GM19455 (cell line): ENCODE measurements around the gene OSCAR.

ENCODE experiments used
- ATAC-seq: cut with Tn5 transposase; IDR thresholded peaks from one replicate; pipeline ENCODE4 v1.9.1; 2021; ENCODE audit not compliant: unreplicated experiment

Gene OSCAR

DNA sequence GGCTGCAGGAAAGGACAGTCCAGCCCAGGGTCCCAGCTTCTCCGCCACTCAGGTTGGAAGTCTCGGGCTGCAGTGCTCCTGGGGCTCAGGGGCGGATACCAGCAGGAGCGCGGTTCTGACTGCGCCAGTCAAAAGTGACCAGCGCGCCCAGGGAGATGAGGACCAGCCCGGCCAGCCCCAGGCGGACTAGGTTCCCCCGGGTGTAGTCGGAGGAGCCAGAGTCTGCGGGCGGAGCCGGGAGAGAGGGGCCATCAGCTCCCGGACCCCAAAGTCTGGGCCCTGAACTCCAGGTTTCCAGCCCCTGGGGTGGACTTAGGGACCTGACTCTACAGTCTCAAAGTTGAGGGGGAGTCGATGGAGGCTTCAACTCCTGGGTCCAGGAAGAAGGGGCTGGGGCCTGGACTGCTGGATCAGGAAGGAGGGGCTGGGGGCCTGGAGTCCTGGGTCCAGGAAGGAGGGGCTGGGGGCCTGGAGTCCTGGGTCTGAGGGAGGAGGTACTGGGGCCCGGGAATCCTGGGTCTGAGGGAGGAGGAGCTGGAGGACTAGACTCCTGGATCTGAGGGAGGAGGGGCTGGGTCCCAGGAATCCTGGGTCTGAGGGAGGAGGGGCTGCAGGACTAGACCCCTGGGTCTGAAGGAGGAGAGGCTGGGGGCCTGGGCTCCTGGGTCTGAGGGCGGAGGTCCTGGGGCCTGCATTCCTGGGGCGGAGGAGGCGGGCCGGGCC is 5.3 kb downstream of the OSCAR start:
- no peak for ATAC-seq

DNA sequence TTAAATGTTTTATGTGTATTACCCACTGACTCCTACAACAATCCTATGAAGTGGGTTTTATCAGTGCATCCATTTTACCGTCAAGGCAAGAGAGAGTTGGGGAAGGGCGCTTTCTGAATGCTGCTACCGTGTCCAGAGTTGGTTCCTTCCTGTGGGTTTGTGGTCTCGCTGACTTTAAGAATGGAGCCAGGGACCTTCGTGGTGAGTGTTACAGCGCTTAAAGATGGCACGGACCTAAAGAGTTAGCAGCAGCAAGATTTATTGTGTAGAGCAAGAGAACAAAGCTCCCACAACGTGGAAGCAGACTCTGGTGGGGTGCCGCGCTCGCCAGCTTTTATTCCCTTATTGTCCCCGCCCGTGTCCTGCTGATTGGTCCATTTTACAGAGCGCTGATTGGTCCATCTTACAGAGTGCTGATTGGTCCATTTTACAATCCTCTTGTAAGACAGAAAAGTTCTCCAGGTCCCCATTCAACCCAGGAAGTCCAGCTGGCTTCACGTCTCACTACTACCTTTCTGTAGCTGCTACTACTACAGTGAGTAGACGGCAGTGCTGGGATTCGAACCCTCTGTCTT is 6.1 kb downstream of the OSCAR start:
- ATAC-seq: no peak

GRCh38 chr19:54084410-54084809 is 16.2 kb downstream of the OSCAR start:
- ATAC-seq: no peak

DNA sequence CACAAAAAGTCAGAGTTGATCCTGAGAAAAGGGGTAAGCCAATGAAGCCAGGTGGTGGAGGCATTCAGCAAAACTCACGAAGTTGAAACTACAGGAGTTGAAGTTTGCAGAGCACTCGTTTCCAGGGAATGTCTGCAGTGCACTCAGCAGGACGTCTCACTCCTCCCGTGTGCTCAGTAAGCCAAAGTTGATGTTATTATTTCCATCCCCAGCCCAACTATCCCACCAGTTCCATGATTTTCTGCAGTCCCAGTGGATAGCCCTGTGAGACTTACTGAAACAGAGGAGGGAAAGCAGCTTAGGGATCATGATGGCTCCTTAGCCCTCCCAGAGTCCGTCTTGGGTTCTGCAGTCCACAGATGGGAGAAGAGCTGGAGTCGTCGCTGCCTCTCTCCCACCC is 19.6 kb downstream of the OSCAR start, which contains the start of gene TARM1:
Gene TARM1, minus strand, starts transcription at position 334 of the 400 bp plus-strand sequence. Its CDS starts 25 bp downstream, at position 309.
- no peak for ATAC-seq

DNA sequence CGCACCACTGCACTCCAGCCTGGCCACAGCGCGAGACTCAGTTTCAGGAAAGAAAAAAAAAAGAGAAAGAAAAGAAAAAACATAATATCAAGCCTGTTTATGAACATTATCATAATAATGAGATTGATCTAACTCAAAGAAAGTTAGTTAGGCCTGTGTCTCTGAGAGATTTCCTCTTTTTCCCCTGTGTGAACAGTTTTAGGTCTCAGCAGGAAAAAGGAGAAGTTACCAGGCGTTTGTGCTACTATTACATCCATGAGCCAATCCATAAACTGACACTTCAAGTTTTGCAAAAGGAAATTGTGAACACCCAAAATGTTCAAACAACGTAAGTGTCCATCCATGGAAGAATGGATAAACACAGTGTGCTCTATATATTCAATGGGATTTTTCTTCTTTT is 23.3 kb downstream of the OSCAR start:
- no peak for ATAC-seq

DNA sequence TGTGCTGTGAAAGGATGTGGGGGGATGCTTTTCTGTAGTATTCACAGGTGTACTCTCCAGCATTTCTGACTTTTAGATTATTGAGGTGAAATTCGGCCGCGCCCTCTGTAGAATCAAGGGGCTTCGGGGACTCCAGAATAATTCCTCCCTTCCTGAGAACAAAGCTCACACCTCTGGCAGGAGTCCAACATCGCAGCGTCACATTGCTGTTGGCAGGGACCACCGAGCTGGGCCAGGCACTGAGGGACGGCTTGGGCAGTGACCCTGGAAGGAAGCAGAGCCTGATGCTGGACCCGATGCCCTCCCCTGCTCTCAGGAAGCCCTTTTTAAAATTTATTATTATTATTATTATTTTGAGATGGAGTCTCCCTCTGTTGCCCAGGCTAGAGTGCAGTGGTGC is 25.8 kb downstream of the OSCAR start:
- no peak for ATAC-seq

DNA sequence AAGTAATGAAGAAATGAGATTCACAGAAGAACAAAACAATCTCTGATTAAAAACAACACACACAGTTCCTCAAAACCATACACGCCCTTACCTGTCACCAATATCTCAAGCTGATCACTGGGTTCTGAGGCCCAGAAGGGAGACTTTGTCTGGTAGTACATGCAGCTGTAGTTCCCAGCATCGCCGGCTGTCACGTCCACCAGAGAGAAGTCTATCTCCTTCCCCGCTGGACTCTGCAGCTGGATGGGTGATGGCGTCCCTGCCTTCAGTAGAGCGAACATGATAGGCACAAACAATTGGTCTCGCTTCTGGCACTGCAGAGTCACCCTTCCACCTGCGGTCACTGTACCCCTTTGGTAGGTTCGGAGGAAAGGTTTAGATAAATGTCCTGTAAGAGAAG is 26.8 kb downstream of the OSCAR start:
- no peak for ATAC-seq

DNA sequence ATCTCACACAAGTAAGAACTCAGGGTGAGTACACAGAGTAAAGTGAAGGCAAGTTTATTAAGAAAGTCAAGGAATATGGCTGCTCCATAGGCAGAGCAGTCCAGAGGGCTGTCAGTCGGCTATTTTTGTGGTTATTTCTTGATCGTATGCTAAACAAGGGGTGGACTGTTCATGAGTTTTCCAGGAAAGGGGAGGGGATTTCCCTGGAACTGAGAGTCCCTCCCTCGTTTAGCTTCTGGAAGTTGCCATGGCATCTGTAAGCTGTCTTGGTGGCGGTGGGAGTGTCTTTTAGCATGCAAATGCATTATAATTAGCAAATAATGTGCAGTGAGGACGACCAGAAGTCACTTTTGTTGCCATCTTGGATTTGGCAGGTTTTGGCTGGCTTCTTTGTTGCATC is 31.1 kb downstream of the OSCAR start:
- ATAC-seq: no peak

GRCh38 chr19:54063350-54064116 is 37.1 kb downstream of the OSCAR start, which contains the start of gene VSTM1:
Gene VSTM1 (minus strand): TSS chr19:54063897. CDS start chr19:54063777, 120 bp downstream.
- no peak for ATAC-seq

DNA sequence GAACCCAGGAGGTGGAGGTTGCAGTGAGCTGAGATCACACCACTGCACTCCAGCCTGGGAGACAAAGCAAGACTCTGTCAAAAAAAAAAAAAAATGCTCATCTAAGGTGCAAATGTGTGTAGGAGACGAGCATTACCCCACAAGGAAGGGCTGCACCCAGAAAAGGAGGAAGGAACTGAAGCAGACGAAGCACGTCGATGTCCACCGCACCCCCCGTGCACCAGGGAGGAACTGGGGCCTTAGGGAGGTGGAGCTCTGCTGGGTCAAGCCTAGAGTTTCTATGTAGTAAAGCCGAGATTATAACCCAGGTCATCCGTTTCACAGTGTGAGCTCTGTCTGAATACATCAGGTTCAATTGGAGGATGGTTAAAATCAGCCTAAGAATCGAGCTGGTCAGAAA is 38.0 kb downstream of the OSCAR start:
- no peak for ATAC-seq

DNA sequence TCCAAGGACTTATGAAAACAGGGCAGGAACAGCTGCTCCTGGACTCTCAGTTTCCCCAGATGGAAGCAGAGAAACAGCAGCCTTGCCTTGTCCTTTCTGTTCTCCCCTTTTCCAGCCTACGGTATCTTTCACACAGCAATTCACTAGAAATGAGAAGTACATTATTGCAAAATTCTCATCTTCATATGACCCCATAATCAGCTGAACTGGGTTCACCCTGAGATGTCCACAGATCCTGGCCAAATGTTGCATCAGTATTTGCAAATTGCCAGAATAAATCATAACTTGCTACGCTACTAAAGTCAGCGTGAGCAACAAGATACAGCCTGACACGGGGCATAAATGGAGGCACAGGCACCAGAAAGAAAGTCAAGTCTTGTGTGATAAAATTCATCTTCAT is 53.0 kb downstream of the OSCAR start:
- ATAC-seq: no peak

- no peak for ATAC-seq
Measured at GRCh38 chr19:54045771-54046170, 54.8 kb downstream of the OSCAR start.
